GM19438 (cell line): ENCODE data around the gene SFXN2.
"Not testable (repeated sequence)": the region's sequence is repeated elsewhere in the genome, so short reads cannot be mapped to it uniquely, and the experiment has no call there.

Experiments
- ATAC-seq: cut with Tn5 transposase; IDR thresholded peaks from one replicate; pipeline ENCODE4 v1.9.1; 2021; ENCODE audit warnings: low read depth; ENCODE audit not compliant: unreplicated experiment

Gene SFXN2

GRCh38 chr10:102678842-102679289, 35.6 kb upstream of the SFXN2 start:
- ATAC-seq: no peak

DNA sequence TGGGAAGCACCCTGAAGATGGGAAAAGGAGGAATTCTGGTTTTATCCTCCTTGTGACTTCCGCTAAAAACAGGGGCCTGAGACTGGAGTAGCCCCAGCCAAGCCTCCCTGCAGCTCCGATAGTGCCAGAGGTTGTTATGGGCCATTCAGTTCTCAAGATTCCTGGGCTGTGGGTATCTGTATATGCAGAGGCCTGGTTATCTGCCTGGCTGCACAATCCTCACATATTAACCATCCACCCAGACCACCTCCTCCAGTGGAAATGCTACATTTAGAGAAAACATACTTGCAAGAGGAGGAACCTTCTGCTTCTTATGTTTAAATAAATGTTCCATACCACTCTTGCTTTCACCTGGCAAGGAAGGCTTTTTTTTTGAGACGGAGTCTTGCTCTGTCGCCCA, 34.8 kb upstream of the SFXN2 start:
- ATAC-seq: no peak

GRCh38 chr10:102681696-102682095, 32.7 kb upstream of the SFXN2 start:
- no peak for ATAC-seq

DNA sequence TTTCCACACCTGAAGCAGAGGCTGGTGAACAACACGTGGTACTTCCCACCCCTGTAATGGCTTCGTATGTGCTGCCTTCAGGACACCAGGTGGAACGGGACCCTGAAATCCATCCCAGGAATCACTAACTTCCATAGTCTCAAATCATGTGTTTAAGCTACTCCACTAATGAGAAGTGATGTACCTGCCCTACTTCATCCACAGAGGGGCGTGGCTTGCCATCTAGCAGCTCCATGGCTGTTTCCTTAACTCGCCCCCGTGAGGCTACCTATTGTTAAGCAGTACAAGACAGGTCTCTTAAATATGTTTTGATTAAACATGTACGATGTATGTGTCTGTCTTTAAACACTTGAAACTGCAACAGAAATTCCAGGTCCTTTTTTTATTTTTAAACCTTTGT, 32.0 kb upstream of the SFXN2 start:
- ATAC-seq: no peak

GRCh38 chr10:102682981-102683380, 31.5 kb upstream of the SFXN2 start:
- ATAC-seq: no peak

GRCh38 chr10:102683736-102684135, 30.7 kb upstream of the SFXN2 start:
- no peak for ATAC-seq

DNA sequence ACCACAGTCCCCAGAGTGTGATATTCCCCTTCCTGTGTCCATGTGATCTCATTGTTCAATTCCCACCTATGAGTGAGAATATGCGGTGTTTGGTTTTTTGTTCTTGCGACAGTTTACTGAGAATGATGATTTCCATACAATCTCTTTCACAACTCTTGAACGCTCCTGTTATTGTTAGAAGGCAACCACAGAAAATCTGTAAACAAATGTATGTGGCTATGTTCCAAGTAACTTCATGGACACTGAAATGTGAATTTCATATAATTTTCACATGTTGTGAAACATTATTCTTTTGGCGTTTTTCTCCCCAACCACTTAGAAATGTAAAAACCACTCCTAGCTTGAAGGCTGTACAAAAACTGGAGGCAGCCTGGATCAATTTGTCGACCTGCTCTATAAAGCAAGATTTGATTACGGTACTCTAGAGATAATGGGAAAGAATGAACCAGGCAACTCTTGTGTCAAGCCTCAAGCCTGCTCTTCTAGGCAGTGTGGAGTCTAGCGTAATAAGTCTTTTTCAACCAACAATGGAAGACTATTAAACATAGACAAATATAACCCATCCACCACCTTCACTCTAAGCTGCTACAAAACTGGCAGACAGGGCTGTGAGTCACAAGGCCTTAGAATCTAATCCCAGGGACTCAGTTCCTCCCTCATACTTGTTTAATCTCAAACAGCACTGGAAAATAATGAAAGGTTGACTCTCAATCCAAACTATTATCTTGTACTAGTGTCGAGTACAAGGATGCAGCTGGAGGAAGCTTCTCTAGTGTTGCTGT, 23.0 kb upstream of the SFXN2 start:
- no peak for ATAC-seq

- not testable (repeated sequence) for ATAC-seq
Observed at GRCh38 chr10:102695401-102695800, 19.0 kb upstream of the SFXN2 start.

DNA sequence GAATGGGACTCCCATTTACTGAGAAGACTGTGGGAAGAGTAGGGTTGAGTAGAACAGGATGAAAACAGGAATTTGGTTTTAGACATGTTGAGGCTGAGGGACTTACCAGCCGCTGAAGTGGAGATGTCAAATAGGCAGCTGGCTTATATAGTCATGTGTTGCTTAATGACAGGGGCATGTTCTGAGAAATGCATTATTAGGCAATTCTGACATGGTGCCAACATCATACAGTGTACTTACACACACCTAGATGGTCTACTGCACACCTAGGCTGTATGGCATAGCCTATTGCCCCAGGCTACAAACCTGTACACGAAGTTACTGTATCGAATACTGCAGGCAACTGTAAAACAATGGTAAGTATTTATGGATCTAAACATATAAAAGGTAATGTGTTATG, 17.7 kb upstream of the SFXN2 start:
- no peak for ATAC-seq

DNA sequence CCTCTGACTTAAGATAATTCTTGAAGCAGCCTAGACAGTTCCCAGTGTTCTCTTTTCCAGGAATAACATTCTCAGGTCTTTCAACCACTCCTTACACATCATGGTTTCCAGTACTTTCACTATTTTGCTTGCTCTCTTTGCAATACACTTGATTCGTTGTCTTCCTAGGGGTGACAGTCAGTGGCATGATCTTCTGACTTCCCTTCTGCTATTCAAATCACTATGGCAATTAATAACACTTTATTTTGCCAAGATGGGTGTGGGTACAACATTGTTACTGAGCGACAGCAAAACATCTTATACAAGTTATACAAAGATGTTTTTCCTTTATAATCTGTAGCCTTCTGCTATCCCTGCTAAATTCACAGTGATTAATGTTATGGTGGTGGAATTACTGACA, 15.5 kb upstream of the SFXN2 start:
- no peak for ATAC-seq

- ATAC-seq: no peak
Observed at GRCh38 chr10:102701272-102701671, 13.2 kb upstream of the SFXN2 start.

DNA sequence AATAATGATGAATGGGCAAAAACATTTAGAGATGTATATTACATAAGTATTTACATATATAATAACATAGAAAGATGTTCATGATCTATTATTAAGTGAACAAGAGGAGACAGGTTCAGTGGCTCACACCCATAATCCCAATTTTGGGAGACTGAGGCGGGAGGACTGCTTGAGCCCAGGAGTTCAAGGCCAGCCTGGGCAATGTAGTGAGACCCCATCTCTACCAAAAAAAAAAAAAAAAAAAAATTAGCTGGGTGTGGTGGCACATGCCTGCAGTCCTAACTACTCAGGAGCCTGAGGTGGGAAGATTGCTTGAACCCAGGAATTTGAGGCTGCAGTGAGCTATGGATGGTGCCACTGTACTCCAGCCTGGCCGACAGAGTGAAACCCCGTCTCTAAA, 12.6 kb upstream of the SFXN2 start:
- no peak for ATAC-seq

GRCh38 chr10:102702742-102703141, 11.7 kb upstream of the SFXN2 start:
- no peak for ATAC-seq

DNA sequence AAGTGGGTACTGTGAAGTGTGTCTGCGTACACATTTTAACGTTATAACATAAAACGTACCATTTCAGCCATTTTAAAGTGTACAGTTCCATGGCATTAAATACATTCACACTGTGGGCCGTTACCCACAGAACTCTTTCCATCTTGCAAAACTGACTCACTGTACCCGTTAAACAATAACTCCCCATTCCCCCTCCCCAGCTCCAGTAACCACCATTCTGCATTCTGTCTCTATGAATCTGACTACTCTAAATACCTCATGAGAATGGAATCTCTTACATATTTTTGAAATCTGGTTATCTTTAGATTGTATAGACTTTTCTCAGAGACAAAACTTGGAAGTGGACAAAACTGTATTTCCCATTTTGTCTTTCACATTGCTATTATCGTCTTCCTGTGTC, 9.5 kb upstream of the SFXN2 start:
- no peak for ATAC-seq

DNA sequence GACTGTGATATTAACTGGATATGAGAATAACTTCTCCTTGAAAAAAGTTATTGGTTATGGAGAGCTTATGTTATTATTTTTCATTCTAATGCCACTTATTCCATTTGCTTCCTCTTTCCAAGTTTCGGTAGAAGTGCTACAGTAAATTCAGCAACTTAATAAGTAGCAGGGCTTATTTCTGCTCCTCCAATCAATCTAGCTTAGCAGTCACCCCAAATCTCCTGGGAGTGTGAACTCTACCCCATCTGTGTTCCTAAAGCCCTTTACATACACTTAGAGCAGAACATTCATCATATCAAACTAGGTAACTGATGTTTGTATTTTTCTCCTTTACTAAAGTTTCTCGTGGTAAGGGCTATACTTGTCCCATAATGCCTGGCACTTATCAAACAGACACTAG, 8.9 kb upstream of the SFXN2 start:
- ATAC-seq: no peak

GRCh38 chr10:102710609-102711008, 3.8 kb upstream of the SFXN2 start:
- ATAC-seq: no peak

DNA sequence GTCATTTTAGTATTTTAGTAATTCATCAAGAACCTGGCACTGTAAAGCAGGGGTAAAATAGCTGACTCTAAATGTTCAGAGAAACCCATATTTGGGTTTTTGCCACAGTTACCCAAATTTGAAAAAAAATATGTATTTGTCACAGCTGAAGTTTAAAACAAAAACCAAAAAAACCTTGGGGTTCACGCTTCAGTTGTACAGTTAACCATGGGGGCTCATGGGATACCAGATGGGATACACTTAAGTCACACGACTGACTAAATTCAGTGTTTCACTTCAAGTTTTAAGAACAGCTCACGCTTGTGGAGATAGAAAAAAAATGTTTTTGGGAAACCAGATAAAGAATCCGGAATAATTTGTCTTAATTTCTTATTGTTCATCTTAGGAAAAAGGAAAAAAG, 2.3 kb upstream of the SFXN2 start:
- no peak for ATAC-seq

GRCh38 chr10:102712843-102713538, 1.4 kb upstream of the SFXN2 start:
- no peak for ATAC-seq

DNA sequence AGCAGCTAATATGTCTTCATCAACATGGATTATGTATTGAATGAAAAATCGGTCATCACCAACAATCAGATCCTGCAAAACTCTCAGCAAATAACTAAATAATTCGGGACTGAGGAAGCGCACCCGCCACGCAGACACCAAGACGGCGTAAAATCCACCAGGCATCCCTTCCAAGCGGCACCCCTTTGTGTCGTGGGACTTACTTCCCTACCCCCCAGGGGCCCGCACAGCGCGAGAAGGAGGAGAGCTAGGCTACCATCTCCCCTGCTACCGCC, 960 bp upstream of the SFXN2 start:
- no peak for ATAC-seq

GRCh38 chr10:102713814-102714620, 419 bp upstream of the SFXN2 start, which contains the start of gene ARL3:
Gene ARL3, minus strand, starts transcription at chr10:102714397. Its CDS starts 122 bp downstream, at chr10:102714275.
- peak; percentile 68 for ATAC-seq

DNA sequence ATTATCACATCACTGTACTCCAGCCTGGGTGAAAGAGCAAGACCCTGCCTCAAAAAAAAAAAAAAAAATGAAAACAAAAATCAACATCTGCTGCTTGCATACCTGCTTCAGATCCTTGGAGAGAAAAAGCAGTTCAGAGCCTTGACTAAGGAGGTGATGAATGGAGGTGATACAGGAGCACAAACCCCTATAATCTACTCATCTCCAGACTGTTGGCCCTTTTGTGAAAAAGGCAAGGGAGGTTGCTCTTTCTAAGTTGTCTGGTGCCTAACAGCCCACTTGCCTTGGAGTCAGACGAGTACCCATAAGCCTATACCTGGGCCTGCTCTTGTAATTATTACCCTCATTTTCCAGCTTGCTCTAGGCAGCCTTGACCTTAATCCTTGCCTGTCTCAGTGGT, 1.4 kb downstream of the SFXN2 start:
- ATAC-seq: no peak
